OCI-M2 (cell line): ENCODE measurements around the gene SMIM5.
"Not testable (repeated sequence)": the region's sequence is repeated elsewhere in the genome, so short reads cannot be mapped to it uniquely, and the experiment has no call there.

Experiments used
- DNase-seq: peaks from one replicate; lab custom pipeline; 2025; ENCODE audit not compliant: unreplicated experiment; lab: John Stamatoyannopoulos, UW

The SMIM5 gene

DNA sequence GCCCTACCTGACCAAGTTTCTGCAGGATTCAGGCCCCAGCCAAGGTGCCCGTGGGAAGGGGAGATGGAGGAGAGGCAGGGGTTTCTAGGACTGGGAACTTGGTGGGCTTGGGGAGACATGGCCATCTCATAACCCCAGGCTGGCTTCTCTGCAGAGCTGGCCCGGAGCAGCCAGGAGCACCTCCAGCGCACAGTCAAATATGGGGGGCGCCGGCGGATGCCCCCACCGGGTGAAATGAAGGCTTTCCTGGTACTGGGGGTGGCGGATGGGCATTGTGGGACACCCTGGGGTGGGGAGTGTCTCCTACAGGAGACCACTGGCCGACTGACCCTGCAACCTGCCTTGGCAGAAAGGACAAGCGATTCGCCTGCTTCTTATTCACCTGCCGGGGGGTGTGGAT, 9.2 kb upstream of the SMIM5 start:
- no peak for DNase-seq

GRCh38 chr17:75624714-75625345, 8.4 kb upstream of the SMIM5 start:
- DNase-seq = no peak

GRCh38 chr17:75625813-75626486, 7.3 kb upstream of the SMIM5 start:
- DNase-seq = no peak

GRCh38 chr17:75626496-75627038, 6.7 kb upstream of the SMIM5 start:
- no peak for DNase-seq

- no peak for DNase-seq
These were observed 6.1 kb upstream of the SMIM5 start for GRCh38 chr17:75627094-75627493.

GRCh38 chr17:75628425-75628824, 4.8 kb upstream of the SMIM5 start:
- DNase-seq = no peak

DNA sequence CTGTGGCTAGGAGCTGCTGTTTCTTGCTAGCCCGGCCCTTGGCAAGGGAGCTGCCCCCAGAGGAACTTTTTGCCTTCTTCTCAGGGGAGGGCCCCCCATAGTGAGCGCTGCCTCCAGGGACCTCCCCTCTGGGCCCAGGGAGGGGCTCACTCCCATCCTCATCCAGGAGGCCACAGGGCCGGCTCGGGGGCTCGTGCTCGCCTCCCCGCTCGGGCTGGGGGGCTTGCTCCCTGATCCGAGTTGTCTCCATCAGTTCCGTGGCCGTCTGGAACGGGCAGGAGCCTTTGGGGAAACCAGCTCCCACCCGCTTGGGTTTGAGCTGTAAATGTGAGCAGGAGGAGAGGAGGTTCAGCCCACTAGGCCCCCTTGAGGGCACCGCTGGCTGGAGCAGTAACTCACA, 4.1 kb upstream of the SMIM5 start:
- no peak for DNase-seq

DNA sequence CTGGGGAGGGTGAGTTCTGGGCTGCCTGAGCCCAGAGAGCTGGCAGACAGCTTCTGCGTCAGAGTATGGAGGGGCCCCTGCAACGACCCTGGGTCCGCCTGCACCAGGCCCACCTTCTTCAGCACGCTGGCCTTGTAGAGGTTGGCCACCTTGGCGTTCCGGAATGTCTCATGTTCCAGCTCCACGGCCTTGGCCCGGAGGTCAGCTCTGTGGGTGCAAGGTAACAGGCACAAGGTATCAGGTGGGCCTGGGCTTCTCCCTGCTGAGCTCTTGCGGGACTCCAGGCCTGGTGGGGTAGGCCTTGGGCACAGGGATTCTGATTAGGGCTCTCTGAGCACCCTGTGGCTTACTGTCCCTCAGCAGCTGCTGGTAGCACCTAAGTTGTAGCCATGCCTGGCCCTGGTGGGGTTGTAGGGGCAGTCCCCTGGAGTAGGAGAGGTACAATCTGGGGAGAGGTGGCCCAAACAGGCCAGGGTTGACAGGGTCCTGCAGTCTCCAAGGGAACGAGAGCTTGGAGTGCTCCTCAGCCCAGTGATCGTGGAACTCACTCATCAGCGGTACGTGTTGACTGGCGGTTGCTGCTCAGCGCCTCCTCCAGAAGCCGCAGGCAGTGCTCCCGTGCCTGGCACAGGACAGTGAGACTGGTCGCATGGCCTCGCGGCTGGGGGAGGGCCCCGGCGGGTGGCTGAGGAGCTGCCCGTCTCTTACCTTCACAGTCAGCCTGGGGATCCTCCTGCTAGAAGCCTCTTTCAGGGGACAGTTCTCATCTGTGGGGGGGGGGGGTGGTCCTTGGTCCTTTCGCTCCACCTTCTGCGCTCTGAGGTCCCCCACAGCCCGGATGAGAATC, 2.9 kb upstream of the SMIM5 start:
- no peak for DNase-seq

- DNase-seq = no peak
These were observed 1.9 kb upstream of the SMIM5 start for GRCh38 chr17:75631353-75631752.

GRCh38 chr17:75632428-75632827, 806 bp upstream of the SMIM5 start:
- no peak for DNase-seq

- peak; percentile 16 for DNase-seq
These were observed 497 bp downstream of the SMIM5 start for GRCh38 chr17:75633486-75634375.

- DNase-seq = no peak
These were observed 1.1 kb downstream of the SMIM5 start for GRCh38 chr17:75634376-75634740.

GRCh38 chr17:75634754-75635609, 1.7 kb downstream of the SMIM5 start:
- no peak for DNase-seq

DNA sequence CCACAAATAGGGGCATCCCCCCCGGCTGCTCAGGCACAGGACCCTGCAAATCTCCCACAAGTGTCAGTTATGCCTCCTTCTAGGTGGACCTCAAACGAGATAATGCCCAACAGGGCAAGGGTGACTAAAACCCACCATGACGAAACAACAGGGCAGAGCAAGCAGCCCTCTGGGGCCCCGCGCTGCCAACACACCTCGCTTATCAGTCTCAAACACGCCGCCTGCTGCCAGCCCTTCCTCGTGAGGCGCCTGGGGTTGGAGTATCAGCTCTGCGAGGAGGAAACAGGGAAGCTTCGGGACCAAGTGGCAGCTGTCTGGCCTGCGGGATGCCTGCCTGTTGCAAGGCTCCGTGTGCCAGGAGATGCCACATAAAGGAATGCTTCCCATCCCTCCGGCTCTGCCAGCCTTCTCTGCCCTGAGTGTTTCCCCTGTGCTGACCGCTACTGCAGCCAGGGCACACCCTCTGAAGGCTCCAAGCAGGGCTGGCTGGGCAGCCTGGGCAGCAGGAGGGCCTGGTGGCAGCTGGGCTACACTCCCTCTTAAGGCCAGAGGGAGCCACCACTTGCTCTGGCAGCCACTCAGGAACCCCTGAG, 2.5 kb downstream of the SMIM5 start:
- no peak for DNase-seq

DNA sequence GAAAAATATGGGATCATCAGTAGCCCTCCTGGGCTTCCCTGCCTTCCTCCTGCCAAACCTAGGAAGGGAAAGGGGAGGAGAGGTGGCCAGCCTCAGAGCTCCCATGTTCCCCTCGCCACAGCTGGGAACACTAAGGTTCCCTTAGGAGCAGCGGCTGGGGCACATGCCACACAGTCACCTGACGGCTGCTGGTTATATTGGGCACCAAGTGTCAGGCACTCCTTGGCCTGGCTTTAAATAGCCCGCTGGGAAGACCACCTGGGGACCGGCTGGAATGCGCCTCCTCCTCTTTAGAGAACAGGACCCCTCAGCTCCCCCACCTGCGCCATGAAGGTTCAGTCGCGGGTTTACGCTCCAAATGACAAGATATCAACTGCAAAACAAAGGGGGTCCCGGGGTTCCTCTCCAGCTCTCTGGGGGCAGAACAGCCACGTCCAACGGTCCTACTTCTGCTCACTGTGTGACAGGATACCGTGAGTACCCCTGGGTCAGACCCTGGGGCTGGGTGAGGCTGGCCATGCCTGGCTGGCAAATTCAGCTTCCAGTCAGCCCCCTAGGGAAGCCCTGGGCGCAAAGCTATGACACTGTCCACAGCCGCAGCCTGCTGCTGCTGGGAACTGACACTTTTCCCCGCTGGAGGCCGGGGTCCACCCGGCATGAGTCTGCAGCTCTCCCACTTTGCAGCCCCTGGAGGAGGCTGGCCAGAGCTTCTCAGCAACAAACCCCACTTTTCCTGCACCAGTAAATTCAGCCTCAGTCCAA, 3.3 kb downstream of the SMIM5 start:
- no peak for DNase-seq

DNA sequence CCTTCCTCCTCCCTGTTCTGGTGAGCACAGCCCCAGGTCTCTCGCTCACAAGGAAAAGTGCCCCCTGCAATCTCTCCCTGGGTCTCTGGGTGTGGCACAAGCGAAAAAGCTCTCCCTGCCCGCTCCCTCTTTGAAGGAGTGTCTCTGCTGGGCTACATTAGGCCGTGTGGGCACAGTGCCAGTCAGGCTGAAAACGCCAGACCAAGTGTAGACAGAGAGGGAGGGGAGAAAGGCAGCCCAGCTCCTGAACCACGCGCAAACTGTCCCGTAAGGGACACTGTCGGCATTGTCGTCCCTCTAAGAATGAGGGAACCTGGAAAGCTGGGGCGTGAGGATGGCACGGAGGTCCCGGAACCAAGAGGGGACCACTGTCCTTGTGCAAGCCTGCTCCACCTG, 3.9 kb downstream of the SMIM5 start:
- DNase-seq = no peak

GRCh38 chr17:75637551-75637950, 4.3 kb downstream of the SMIM5 start:
- DNase-seq = no peak

DNA sequence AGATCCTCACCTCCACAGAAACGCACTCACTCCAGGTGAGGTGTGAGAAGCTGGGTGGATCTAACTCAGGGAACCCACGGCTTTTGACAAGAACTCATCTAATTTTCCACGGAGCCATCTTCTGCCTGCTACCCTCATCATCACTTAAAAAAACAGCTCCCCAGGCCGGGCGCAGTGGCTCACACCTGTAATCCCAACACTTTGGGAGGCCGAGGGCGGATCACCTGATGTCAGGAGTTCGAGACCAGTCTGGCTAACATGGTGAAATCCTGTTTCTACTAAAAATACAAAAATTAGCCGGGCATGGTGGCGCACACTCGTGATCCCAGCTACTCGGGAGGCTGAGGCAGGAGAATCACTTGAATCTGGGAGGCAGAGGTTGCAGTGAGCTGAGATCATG, 4.8 kb downstream of the SMIM5 start:
- DNase-seq = not testable (repeated sequence)

DNA sequence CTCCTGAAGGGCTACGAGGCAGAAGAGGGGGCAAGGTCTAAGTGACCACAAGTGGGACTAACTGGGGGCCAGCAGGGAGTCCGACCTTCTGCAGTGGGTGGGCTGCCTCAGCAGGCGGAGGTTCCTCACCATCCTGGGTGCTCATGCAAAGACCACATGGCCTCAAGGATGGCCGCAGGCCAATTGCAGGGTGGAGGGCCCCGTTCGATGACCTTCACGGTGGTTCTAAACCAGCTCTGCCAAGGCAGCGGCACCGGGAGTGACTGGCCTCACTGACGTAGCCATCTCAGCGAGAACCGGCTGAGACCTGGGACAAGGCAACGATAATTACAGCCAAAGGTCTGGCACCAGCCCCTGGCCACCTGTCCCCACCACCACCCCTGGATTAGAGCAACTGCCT, 5.7 kb downstream of the SMIM5 start:
- no peak for DNase-seq
